PC-3 (cell line): Measurements from ENCODE around the gene AKAP13. TPM values are rescaled to one million over a fixed set of nuclear protein-coding genes. Genes with fewer than 3 reads are reported as not detected.
"Not testable (repeated sequence)": the region's sequence is repeated elsewhere in the genome, so short reads cannot be mapped to it uniquely, and the experiment has no call there.

Source experiments
- ATAC-seq: fragments of 200-7000 bp; cut with Tn5 transposase; 2 replicates; pipeline ENCODE4 v1.9.1; 2020; ENCODE audit warnings: mild to moderate bottlenecking, moderate library complexity
- BruUV-seq: library from RNA; stranded (reverse); fragments of 400-500 nt; replicated peaks from 2 replicates; lab custom pipeline; 2021; lab: Mats Ljungman, UMichigan
- CTCF ChIA-PET: fragments of 300-600 bp; sonication (Branson Sonifier 250); formaldehyde crosslinking; loops from one replicate; lab custom pipeline; 2022; ENCODE audit warnings: antibody characterized with exemption; lab: Charles Lee
- POLR2A ChIA-PET: fragments of 300-600 bp; sonication (Branson Sonifier 250); formaldehyde crosslinking; loops from one replicate; lab custom pipeline; 2022; ENCODE audit warnings: antibody characterized with exemption; ENCODE audit not compliant: unreplicated experiment; lab: Charles Lee
- DNase-seq: peaks from one replicate; pipeline ENCODE4 v3.0.0-alpha.2; 2015
- H2AFZ ChIP-seq: fragments of 300-600 bp; sonication (generic); 2 replicates; pipeline ENCODE4 v1.6.0; 2016; ENCODE audit warnings: antibody characterized with exemption, low read length
- H3F3A ChIP-seq: fragments of 300-600 bp; sonication (generic); one replicate; pipeline ENCODE4 v1.6.0; 2017; ENCODE audit warnings: antibody characterized with exemption, low read length, control low read depth, mild to moderate bottlenecking; ENCODE audit not compliant: unreplicated experiment
- H3K27ac ChIP-seq: fragments of 300-600 bp; sonication (generic); 2 replicates; pipeline ENCODE4 v1.5.1; 2016; ENCODE audit warnings: mild to moderate bottlenecking, low read length
- H3K27me3 ChIP-seq: fragments of 300-600 bp; sonication (generic); 2 replicates; pipeline ENCODE4 v1.6.1; 2016; ENCODE audit warnings: low read length, mixed read lengths
- H3K36me3 ChIP-seq: fragments of 300-600 bp; sonication (generic); 2 replicates; pipeline ENCODE4 v1.6.1; 2016; ENCODE audit warnings: low read depth, mixed run types, low read length, mixed read lengths
- H3K4me1 ChIP-seq: fragments of 300-600 bp; sonication (generic); 2 replicates; pipeline ENCODE4 v1.5.1; 2016; ENCODE audit warnings: low read length; ENCODE audit not compliant: insufficient read depth
- H3K4me2 ChIP-seq: fragments of 300-600 bp; sonication (generic); 2 replicates; pipeline ENCODE4 v1.6.0; 2016; ENCODE audit warnings: low read length
- H3K4me3 ChIP-seq: fragments of 300-600 bp; sonication (generic); 2 replicates; pipeline ENCODE4 v1.5.1; 2016; ENCODE audit warnings: mild to moderate bottlenecking, low read length, mixed read lengths
- H3K79me2 ChIP-seq: fragments of 300-600 bp; sonication (generic); 2 replicates; pipeline ENCODE4 v1.6.1; 2017; ENCODE audit warnings: low read length, mixed read lengths
- H3K9ac ChIP-seq: fragments of 300-600 bp; sonication (generic); 2 replicates; pipeline ENCODE4 v1.6.0; 2016; ENCODE audit warnings: mild to moderate bottlenecking, low read length
- H3K9me2 ChIP-seq: fragments of 300-600 bp; sonication (generic); replicated peaks from 2 replicates; pipeline ENCODE4 v1.6.1; 2016; ENCODE audit warnings: mixed run types, low read length, mixed read lengths
- H3K9me3 ChIP-seq: fragments of 300-600 bp; sonication (generic); 2 replicates; pipeline ENCODE4 v1.6.1; 2016; ENCODE audit warnings: low read length, mixed read lengths
- H4K20me1 ChIP-seq: fragments of 300-600 bp; sonication (generic); 2 replicates; pipeline ENCODE4 v1.6.1; 2016; ENCODE audit warnings: low read length, mixed read lengths
- CTCF ChIP-seq: fragments of 300-600 bp; sonication (generic); conservative IDR thresholded peaks from 2 replicates; pipeline ENCODE4 v1.5.1; 2017; ENCODE audit warnings: antibody characterized with exemption, low read depth, mild to moderate bottlenecking, low read length
- EZH2 ChIP-seq: fragments of 300-600 bp; sonication (generic); IDR thresholded peaks from one replicate; pipeline ENCODE4 v1.6.1; 2017; ENCODE audit warnings: antibody characterized with exemption, mild to moderate bottlenecking, low read length; ENCODE audit not compliant: unreplicated experiment
- EZH2phosphoT487 ChIP-seq: fragments of 300-600 bp; sonication (generic); IDR thresholded peaks from 2 replicates; pipeline ENCODE4 v1.6.1; 2018; ENCODE audit warnings: mild to moderate bottlenecking, antibody characterized with exemption, low read length, borderline replicate concordance
- intact Hi-C: fragments of 100-400 bp; cut with micrococcal nuclease; formaldehyde crosslinking; loops from 2 replicates; pipeline ENCODE4 v1.9.0; 2023
- total RNA-seq: library from RNA; depleted of rRNA; stranded (reverse); fragments of >200 nt; gene quantifications from 2 replicates; pipeline ENCODE4 v1.2.3, GENCODE V29; 2014

The AKAP13 gene
- total RNA-seq, 1 experiment from 2014 or later = 36.8 TPM

GRCh38 chr15:85340321-85340665 lies 40.1 kb upstream of the AKAP13 start:
- Histone ChIP-seq H3K9me2 (no peaks in the 10 kb centered on the region), H4K20me1 (no peaks in the 10 kb centered on the region), H3K4me3 (no peak overlapping the region), H2AFZ (no peak overlapping the region), H3K4me2 (no peak overlapping the region), H3K36me3 (no peaks in the 10 kb centered on the region), H3K9ac (no peak overlapping the region), H3K27ac (no peak overlapping the region), H3K79me2 (no peaks in the 10 kb centered on the region), H3F3A (no peaks in the 10 kb centered on the region), H3K27me3 (no peaks in the 10 kb centered on the region), H3K9me3 (no peaks in the 10 kb centered on the region), H3K4me1 (peaks cover 19% of the 10 kb centered on the region)
- BruUV-seq = no TSS peak
- ChIA-PET POLR2A (no interaction called here), CTCF (no interaction called here)
- TF ChIP-seq EZH2 = no peak
- TF ChIP-seq EZH2phosphoT487 = no peak
- TF ChIP-seq CTCF = no peak
- DNase-seq (no peak), ATAC-seq (no peak)
- intact Hi-C loops = no loop called here

- no peak overlapping the region for H3K27ac ChIP-seq
- no peak overlapping the region for H2AFZ ChIP-seq
- H4K20me1 ChIP-seq = no peaks in the 10 kb centered on the region
- H3K4me3 ChIP-seq = no peak overlapping the region
- DNase-seq = no peak
- no peaks in the 10 kb centered on the region for H3K9me3 ChIP-seq
- no peaks in the 10 kb centered on the region for H3K27me3 ChIP-seq
- no peaks in the 10 kb centered on the region for H3F3A ChIP-seq
- ChIA-PET CTCF (no interaction called here), POLR2A (no interaction called here)
- no peaks in the 10 kb centered on the region for H3K36me3 ChIP-seq
- no peak for ATAC-seq
- no peaks in the 10 kb centered on the region for H3K79me2 ChIP-seq
- H3K4me2 ChIP-seq = no peak overlapping the region
- BruUV-seq = no TSS peak
- peaks cover 23% of the 10 kb centered on the region for H3K4me1 ChIP-seq
- H3K9ac ChIP-seq = no peak overlapping the region
- no peaks in the 10 kb centered on the region for H3K9me2 ChIP-seq
- TF ChIP-seq EZH2phosphoT487 (no peak), CTCF (no peak), EZH2 (no peak)
- intact Hi-C loops = no loop called here
Observed at GRCh38 chr15:85340852-85341251, 39.6 kb upstream of the AKAP13 start.

- H3F3A ChIP-seq, intact Hi-C loops, H3K9me3 ChIP-seq, H3K27me3 ChIP-seq, POLR2A ChIA-PET, H2AFZ ChIP-seq, H3K4me2 ChIP-seq, DNase-seq, H3K9ac ChIP-seq, H4K20me1 ChIP-seq, H3K79me2 ChIP-seq, H3K4me3 ChIP-seq, CTCF ChIA-PET, BruUV-seq, ATAC-seq, H3K36me3 ChIP-seq, H3K9me2 ChIP-seq: not testable (repeated sequence)
- Histone ChIP-seq H3K27ac (peak overlapping the region; percentile 96), H3K4me1 (peaks cover 23% of the 10 kb centered on the region)
Observed at GRCh38 chr15:85342163-85342562, 38.2 kb upstream of the AKAP13 start.

GRCh38 chr15:85343443-85343842 lies 37.0 kb upstream of the AKAP13 start:
- H3K79me2 ChIP-seq, H3K27me3 ChIP-seq, H3K9me3 ChIP-seq, POLR2A ChIA-PET, H3K36me3 ChIP-seq, H3K4me3 ChIP-seq, H2AFZ ChIP-seq, H3F3A ChIP-seq, H4K20me1 ChIP-seq, BruUV-seq, H3K9me2 ChIP-seq, intact Hi-C loops: not testable (repeated sequence)
- CTCF ChIA-PET = interaction anchor here (0.7 kb wide), 1 partner anchor 12 kb away, joined by 13 read pairs; no protein-coding TSS in a partner anchor
- H3K4me1 ChIP-seq = peaks cover 28% of the 10 kb centered on the region
- ATAC-seq (peak; percentile 48), DNase-seq (peak; percentile 95)
- peak overlapping the region; percentile 96 for H3K27ac ChIP-seq
- H3K4me2 ChIP-seq = peak overlapping the region; percentile 64; the same call in 1 of the 2 replicates
- H3K9ac ChIP-seq = peak overlapping the region; percentile 75

DNA sequence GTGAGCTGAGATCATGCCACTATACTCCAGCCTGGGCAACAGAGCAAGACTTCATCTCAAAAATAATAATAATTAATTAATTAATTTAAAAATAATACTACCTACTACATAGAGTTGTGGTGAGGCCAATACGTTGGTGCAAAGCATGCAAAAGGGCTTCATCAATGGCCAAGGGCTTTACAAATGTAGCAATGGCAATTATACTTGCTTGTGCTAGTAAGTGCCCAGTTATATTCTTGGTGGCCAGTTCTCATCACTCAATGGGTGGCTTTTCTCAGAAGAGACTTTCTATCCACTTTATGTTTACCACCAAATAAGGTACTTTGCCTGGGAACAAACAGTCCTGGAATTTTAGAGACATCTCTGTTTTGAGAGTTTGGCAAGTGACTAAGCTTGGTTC lies 36.2 kb upstream of the AKAP13 start:
- H3F3A ChIP-seq, H3K9me3 ChIP-seq, H2AFZ ChIP-seq, CTCF ChIA-PET, BruUV-seq, H3K27me3 ChIP-seq, H3K36me3 ChIP-seq, H3K9me2 ChIP-seq, H3K4me3 ChIP-seq, intact Hi-C loops, ATAC-seq, H3K79me2 ChIP-seq, H4K20me1 ChIP-seq: not testable (repeated sequence)
- peak overlapping the region; percentile 39; the same call in 1 of the 2 replicates for H3K4me2 ChIP-seq
- H3K4me1 ChIP-seq = peaks cover 28% of the 10 kb centered on the region
- peak overlapping the region; percentile 75 for H3K9ac ChIP-seq
- POLR2A ChIA-PET = interaction anchor here (0.7 kb wide), 1 partner anchor 381 kb away, joined by 4 read pairs; no protein-coding TSS in a partner anchor
- DNase-seq = peak; percentile 55
- H3K27ac ChIP-seq = peak overlapping the region; percentile 96
